A673 (cell line): ENCODE measurements around the gene MAP7D3.

ENCODE experiments used
- CTCF ChIP-seq: fragments of 300-800, 200-600 bp; sonication (generic); conservative IDR thresholded peaks from 2 replicates; pipeline ENCODE4 v1.5.1; 2017; ENCODE audit warnings: low read depth, mild to moderate bottlenecking, antibody characterized with exemption, low read length, moderate library complexity, mixed read lengths
- EZH2 ChIP-seq: fragments of 200-600 bp; sonication (generic); IDR thresholded peaks from 2 replicates; pipeline ENCODE4 v1.6.1; 2017; ENCODE audit warnings: borderline replicate concordance, low read depth, mild to moderate bottlenecking, mixed read lengths, antibody characterized with exemption, low read length; ENCODE audit not compliant: poor library complexity, severe bottlenecking

- TF ChIP-seq CTCF (no peak), EZH2 (no peak)
Observed at GRCh38 chrX:136205882-136206380, 45.3 kb downstream of the MAP7D3 start.
